ENCODE measurements around the gene MAN1C1. TPM values are rescaled to one million over a fixed set of nuclear protein-coding genes. Genes with fewer than 3 reads are reported as not detected.

The MAN1C1 gene
- polyA plus RNA-seq, 5 donors = 12.3 to 19.2 (median 14.7) TPM

DNA sequence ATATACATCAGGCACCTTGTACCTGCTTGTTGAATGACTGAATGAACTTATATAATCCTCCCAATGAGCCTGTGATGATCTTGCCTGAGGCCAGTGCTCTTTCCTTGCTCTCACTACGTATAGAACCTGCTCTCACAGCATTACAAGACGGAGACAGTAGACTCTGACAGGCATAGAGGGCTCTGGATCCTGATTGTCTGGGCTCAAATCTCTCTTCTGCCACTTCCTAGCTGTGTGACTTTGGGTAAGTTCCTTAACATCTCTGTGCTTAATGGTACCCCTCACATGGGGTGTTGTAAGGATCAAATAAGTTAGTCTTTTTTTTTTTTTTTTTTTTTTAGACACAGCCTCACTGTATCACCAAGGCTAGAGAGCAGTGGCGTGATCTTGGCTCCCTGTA, 4.2 kb upstream of the MAN1C1 start:
- no peak for DNase-seq

GRCh38 chr1:25613091-25613490, 3.5 kb upstream of the MAN1C1 start:
- DNase-seq = no peak

- DNase-seq = no peak
These were observed 2.0 kb upstream of the MAN1C1 start for GRCh38 chr1:25614501-25615171.

- DNase-seq = no peak
These were observed 1.4 kb upstream of the MAN1C1 start for GRCh38 chr1:25615172-25615541.

DNA sequence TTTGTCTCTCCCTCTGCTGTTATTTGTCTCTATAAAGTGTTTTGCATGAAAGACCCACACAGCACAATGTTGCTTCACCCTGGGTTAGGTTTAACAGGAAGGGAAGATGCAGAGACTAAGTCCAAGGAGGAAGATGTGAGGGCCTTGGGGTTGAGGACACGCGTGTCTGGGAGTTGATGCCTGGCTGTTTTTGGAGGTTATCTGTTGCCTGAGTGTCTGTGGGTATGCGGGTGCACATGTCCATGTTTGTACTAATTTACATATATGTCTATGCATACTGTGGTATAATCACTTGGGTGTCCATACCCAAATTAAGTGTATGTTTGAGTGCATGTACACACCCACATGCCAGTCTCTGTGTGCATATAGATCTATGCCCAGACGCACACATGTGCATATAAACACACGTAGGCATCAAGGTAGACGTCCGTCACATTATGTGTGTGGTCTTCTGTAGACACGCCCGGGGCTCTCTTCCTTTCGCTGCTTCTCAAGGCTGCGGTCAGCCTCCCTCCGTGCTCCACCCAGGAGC, 962 bp upstream of the MAN1C1 start:
- no peak for DNase-seq

DNA sequence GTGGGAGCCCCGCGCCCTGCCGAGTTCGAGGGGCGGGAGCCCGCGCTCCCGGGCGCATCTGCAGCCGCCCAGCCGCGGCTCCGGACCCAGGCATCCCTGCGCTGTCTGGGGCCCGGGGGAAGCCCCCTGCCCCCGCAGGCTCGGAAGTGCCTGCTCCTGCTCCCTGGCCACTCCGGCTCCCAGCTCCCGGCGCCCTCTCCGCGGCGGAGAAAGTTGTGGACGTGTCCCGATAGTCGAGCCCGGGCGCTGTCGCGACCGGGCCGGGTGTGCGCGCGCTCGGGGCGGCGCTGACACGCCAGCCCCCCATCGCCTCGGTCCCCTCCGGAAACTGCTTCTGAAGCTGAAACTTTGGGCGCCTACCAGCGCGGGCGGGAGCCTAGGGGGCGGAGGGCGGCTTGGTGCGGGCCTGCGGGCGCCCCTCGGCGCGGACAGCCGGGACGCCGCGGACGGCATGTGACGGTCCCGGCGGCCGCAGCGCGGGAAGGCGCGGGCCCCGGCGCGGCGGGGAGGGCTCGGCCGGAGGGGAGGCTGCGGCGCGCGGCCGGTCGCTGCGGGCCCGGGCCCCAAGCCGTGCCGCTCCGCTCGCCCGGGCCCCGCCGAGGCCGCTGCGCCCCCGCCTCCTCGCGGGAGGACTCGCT, 515 bp downstream of the MAN1C1 start:
- DNase-seq = no peak

DNA sequence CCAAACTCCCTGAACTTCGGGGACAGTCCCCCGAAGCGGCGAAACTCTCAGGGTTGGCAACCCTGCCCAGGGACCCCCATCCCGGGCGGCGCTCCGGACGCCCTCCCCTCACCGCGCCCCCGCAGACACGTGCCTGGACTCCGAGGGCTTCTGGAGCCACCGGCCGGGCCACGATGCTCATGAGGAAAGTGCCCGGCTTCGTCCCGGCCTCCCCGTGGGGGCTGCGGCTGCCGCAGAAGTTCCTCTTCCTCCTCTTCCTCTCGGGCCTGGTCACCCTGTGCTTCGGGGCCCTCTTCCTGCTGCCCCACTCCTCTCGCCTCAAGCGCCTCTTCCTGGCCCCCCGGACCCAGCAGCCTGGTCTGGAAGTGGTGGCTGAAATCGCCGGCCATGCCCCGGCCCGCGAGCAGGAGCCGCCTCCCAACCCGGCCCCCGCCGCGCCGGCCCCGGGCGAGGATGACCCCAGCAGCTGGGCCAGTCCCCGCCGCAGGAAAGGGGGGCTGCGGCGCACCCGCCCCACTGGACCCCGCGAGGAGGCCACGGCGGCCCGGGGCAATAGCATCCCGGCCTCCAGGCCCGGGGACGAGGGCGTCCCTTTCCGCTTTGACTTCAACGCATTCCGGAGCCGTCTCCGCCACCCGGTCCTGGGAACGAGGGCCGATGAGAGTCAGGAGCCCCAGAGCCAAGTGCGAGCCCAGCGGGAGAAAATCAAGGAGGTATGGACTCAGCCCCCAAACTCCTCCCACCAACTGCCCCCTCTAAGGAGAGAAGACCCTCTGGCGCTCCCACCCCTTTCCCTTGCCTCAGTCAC, 1.2 kb downstream of the MAN1C1 start:
- DNase-seq = no peak

DNA sequence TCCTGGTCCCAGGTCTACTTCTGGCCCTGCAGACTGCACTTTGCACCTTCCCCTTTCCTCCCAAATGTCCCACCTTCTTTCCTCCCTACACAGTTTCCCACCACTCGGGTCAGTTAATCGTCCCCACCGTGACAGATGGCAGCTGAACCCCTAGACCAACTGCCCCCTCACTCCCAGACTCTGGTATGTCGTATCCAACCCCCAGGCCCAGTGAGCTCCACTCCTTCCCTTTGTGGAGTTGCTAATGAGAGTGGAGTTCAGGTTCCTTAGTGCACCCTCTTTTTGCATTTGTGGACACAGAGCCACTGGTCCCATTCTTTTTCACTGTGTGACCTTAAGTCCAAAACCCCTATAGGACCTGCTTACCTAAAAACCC, 1.8 kb downstream of the MAN1C1 start:
- no peak for DNase-seq

GRCh38 chr1:25619101-25619890, 2.7 kb downstream of the MAN1C1 start:
- DNase-seq = no peak

DNA sequence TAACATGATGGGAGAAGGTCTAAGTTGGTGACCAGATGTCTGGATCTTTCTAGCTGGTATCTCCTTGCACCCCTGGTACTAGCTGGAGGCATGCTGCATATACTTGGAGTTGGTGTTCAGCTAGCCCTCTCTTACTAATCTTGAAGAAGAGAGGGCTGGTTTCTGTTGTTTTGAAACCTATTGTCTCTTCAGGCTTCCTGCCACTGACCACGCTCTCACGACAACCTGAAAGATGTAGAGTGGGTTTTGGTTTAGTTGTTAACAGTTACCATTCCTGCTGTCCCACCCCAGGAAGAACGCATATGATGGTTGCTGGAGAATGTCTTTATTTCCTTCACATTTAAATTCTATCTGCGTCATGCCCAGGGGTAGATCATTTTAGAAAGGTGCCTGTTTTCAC, 3.6 kb downstream of the MAN1C1 start:
- no peak for DNase-seq

DNA sequence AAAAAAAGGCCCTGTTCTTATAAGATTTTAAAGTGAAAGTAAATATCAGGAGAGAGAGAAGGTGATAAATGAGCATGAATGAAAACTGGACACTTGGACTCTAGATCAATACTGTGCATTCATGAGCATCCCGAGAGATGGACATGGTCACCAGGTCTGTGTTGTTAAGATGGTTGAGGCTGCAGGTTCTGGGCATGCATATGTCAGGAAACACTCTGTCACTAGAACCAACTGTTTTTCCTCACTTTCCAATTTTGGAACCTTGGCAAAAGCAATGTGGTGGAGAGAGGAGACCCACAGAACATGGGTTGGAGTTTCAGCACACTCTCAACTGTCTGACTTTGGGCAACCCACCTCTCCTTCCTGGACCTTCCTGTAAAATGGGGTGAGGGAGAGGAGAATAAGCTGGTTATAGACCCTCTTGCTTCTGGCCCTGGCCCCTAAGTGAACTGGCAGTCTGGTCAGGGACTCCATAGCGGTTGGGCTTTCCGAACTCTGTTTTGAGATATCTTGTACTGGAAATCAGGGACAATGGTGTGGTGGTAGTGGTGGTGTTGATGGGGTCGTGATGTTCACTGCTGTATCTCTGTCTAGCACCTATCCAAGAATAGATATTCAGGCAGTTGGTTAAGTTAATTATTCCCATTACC, 4.2 kb downstream of the MAN1C1 start:
- DNase-seq = no peak

GRCh38 chr1:25621876-25622275, 5.3 kb downstream of the MAN1C1 start:
- DNase-seq = no peak

DNA sequence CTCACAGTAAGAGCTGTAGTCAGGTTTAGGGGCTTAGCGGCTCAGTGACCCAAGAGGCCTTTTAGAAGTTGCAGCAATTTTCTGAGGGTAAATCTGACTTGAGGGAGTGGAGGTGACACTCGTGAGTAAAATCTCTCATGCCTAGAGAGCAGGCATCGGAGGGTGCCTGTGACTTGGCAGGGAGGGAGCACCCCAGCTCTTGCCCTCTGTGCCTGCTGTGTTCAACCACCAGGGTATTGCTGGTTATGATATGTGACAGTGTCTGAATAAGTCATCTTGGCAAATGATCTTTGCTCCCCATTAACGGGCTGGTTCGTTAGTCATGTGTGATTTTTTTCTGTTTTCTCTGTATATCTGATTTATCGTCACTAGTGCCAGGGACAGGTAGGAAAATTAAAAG, 5.9 kb downstream of the MAN1C1 start:
- no peak for DNase-seq

DNA sequence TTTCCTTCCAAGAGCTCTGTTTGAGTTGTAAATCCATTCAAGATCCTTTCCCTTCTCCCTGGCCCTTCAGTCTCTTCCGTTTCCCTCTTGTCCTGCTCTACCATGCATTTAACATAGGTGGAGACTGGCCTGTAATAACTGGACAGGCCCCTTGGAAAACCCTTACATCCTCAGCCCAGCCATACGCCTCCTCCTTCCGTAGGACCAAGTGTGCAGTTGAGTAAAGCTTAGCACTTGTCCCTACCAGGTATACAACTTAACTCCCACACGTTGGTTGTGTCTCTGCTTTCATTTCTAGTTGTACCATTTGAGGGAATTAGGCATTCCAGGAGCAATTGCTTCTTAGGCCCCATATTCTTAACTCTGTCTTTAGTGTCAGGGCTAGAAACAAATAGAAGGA, 6.4 kb downstream of the MAN1C1 start:
- DNase-seq = no peak

- no peak for DNase-seq
These were observed 7.1 kb downstream of the MAN1C1 start for GRCh38 chr1:25623731-25624130.

DNA sequence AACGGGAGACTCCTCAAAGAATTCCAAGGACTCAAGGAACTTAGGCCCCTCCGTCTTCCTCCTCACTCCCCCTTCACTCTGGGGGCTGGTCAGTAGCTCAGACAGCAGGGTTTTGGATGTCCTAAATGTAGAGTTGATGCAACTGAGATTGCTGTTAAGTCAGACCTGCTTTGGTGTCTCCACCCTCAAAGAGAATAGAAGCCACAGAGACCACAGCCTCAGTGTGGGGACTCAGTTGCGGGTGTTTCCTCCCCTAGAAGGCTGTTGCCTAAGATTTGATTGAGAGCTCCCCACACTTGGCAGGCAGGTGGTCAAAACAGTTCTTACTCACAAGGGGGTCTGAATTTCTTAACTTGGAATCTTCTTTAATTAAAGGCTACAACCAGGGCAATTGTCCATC, 7.6 kb downstream of the MAN1C1 start:
- DNase-seq = no peak

DNA sequence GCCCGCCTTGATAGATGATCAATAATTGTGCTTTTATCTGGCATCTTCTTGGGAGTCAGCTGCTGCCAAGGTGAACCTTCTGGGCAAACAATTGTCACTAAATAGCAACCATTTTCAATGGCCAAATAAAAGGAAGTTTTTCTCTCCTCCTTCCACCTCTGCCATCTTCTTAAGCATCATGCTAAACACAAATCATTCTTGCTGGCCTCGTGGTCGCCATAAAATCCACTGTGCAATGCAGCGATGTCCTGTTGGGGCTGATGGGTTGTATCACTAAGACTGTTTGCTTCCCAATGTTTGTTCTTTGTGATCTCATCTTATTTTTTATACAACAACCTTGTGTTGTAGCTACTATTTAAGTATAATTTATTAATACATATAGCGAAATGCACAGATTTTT, 8.0 kb downstream of the MAN1C1 start:
- DNase-seq = no peak

- no peak for DNase-seq
These were observed 9.4 kb downstream of the MAN1C1 start for GRCh38 chr1:25626018-25626417.

GRCh38 chr1:25628741-25629421, 12.3 kb downstream of the MAN1C1 start:
- no peak for DNase-seq

GRCh38 chr1:25629836-25630235, 13.2 kb downstream of the MAN1C1 start:
- DNase-seq = no peak
